GM12872 (cell line): ENCODE data around the gene NDRG4.

Experiments
- CTCF ChIP-seq: IDR thresholded peaks from 3 replicates; pipeline ENCODE4 v1.5.1; 2011; ENCODE audit warnings: low read depth, mild to moderate bottlenecking, low read length, moderate library complexity; ENCODE audit not compliant: insufficient read depth

Gene NDRG4

GRCh38 chr16:58497935-58498334 is 2.0 kb upstream of the NDRG4 start:
- TF ChIP-seq CTCF, result no peak

- no peak for TF ChIP-seq CTCF
Observed at GRCh38 chr16:58498341-58499091, 1.4 kb upstream of the NDRG4 start.

DNA sequence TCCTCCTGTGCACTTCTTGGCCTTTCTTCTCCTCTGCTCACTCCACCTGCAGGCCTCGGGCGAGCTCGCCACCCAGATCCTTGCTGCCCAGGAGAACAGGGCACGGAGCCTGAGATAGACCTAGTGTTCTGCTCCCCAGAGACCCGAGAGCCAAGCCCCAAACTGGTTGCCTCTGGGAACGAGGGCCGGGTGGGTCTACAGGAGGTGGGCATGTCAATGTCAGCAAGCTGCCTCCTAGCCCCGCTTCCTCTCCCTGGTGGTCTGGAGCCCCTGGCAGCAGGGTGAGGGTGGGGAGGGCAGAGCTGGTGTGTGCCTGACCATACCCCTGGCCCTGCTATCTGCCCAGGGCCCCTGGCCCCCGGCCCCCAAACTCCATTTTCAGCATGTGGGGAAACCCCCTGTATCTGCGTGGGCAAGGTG is 841 bp upstream of the NDRG4 start:
- TF ChIP-seq CTCF, result no peak

DNA sequence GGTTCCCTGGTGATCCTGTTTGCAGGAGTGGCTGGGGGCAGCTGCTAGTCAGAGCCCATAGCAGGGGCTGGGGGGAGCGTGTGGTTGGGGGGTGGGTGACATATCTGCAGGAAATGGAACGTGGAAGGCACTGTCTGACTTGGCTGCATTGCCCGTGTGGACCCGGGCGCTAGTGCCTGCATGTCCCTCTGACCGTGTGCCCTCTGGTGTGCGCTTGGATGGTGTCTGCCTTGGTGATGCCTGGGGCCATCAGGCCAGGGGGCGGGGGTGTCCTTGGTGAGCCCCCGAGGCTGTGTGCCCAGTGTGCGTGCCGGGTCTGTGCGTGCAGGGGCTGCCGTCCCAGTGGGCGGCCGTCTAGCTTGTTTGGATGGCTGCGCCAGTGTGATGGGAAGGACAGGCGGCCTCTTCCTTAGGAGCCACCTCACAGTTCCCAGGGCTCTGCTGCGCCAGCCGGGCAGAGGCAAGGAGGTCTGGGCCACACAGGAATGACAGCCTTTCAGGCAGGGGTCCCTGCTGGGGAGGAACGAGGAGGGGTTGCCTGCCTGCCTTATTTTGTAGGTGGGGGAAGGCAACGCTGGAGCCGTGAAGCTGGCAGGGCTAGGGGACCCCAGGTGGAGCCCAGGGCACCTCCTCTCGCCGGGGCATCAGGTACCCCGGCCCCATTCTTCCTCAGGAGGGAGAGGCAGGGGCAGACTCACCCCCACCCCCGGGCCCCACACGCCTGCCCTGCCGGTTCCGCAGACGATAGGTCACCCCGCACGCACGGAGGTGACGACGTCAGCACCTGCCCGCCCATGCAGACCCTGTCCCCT is 693 bp downstream of the NDRG4 start:
- TF ChIP-seq CTCF, result no peak

- no peak for TF ChIP-seq CTCF
Observed at GRCh38 chr16:58501242-58502131, 1.5 kb downstream of the NDRG4 start.

DNA sequence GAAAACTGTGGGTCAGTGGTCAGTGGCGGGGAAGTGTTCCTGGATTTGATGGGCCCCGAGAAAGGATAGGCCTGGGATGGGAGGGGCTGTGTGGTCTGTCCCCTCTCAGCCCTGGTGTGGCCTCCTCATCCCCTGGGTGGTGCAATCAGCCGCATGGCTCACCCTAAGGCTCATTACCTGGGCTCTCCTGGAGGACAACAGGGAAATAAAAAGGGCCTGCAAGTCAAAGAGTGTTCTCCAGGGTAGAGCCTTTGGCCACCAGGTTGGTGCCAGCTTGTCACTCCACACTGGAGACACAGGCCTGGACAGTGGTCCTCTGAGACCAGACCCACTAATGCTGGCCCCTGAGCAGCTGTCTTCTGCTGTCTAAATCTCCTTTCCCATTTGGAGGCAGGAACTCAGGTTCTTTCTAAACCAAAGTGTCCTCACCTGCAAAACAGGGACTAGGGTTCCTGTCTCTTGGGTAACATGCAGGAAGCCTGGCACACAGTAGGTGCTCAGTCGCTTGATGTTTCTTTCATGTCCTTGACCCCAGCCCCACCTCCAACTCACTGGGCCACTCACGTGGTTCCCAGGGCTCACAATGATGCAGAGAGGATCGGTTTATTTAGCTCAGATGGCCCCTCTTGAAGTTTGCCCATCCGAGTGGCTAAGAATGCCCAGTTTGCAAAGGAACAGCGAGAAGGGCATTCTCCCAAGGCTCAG is 2.4 kb downstream of the NDRG4 start:
- no peak for TF ChIP-seq CTCF
